Effector CD4-positive, alpha-beta T cell (primary cell): ENCODE data around the gene CHD8.
"Not testable (repeated sequence)": the region's sequence is repeated elsewhere in the genome, so short reads cannot be mapped to it uniquely, and the experiment has no call there.

ENCODE experiments used
- DNase-seq: peaks from one replicate; pipeline ENCODE4 v3.0.0-alpha.2; 2020
- total RNA-seq: gene quantifications from one replicate; lab custom pipeline; 2026; lab: John Stamatoyannopoulos, UW

Gene CHD8
- total RNA-seq, result 276 reads per million, percentile 95 among the genes with 10 or more reads in this experiment

- peak; percentile 99 for DNase-seq
Observed at GRCh38 chr14:21455912-21456667, at the start of gene CHD8. TSS of gene CHD8 (minus strand) at chr14:21456123. CDS start at chr14:21431643, 24,480 bp downstream.

GRCh38 chr14:21505012-21505553, 49.2 kb upstream of the CHD8 start:
- DNase-seq, result no peak

GRCh38 chr14:21503376-21503775, 47.5 kb upstream of the CHD8 start:
- no peak for DNase-seq

- no peak for DNase-seq
Observed at GRCh38 chr14:21501568-21501967, 45.6 kb upstream of the CHD8 start.

- DNase-seq, result peak; percentile 31
Observed at GRCh38 chr14:21498540-21499526, 42.9 kb upstream of the CHD8 start.

- DNase-seq, result no peak
Observed at GRCh38 chr14:21496453-21496852, 40.5 kb upstream of the CHD8 start.

- DNase-seq, result no peak
Observed at GRCh38 chr14:21494902-21495762, 39.2 kb upstream of the CHD8 start.

GRCh38 chr14:21486640-21487087, 30.7 kb upstream of the CHD8 start:
- no peak for DNase-seq

GRCh38 chr14:21476925-21477681, 21.2 kb upstream of the CHD8 start, which contains the start of the genes RAB2B and TOX4:
TSS of gene RAB2B (minus strand) at chr14:21476959. CDS start at chr14:21476872, 87 bp downstream.
TSS of gene TOX4 (plus strand) at chr14:21477195. CDS start at chr14:21477279, 84 bp downstream.
- DNase-seq, result peak; percentile 93

GRCh38 chr14:21476523-21476924, 20.6 kb upstream of the CHD8 start:
- peak; percentile 81 for DNase-seq

- no peak for DNase-seq
Observed at GRCh38 chr14:21475767-21476522, 20.0 kb upstream of the CHD8 start.

- DNase-seq, result no peak
Observed at GRCh38 chr14:21467616-21468015, 11.7 kb upstream of the CHD8 start.

- DNase-seq, result peak; percentile 4
Observed at GRCh38 chr14:21455592-21455911, 371 bp downstream of the CHD8 start.

- DNase-seq, result peak; percentile 5
Observed at GRCh38 chr14:21454843-21455544, 929 bp downstream of the CHD8 start.

GRCh38 chr14:21449899-21450216, 6.1 kb downstream of the CHD8 start:
- DNase-seq, result no peak

- not testable (repeated sequence) for DNase-seq
Observed at GRCh38 chr14:21442657-21443056, 13.3 kb downstream of the CHD8 start.

- no peak for DNase-seq
Observed at GRCh38 chr14:21440859-21441258, 15.1 kb downstream of the CHD8 start.

GRCh38 chr14:21437063-21437901, 18.6 kb downstream of the CHD8 start:
- peak; percentile 100 for DNase-seq

GRCh38 chr14:21436567-21437062, 19.3 kb downstream of the CHD8 start:
- no peak for DNase-seq
